ENCODE data around the gene PAX7. TPM values are rescaled to one million over a fixed set of nuclear protein-coding genes. Genes with fewer than 3 reads are reported as not detected.

The PAX7 gene
- polyA plus RNA-seq, 1 donor from 2014 or later, result not detected

DNA sequence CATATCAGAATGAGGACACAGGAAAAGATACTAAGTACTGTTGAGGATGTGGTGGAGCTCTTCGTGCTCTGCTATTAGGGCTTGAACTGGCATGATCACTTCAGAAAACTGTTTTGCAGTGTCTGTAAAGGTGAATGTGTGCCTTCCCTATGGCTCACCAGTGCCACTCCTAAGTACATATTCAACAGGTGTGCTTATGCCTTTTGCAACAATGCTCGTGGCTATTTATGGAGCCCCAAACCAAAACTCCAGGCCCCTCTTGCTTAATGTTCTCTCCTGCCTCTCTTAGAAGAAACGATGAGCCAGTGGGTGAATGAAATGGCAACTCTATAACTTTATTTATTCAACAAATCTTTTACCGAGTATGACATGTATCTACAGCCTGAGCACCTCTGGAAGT, 158.6 kb downstream of the PAX7 start:
- no peaks in the 10 kb centered on the region for H3K9me3 ChIP-seq (ENCODE audit: low read length)
- H3K4me2 ChIP-seq (ENCODE audit: low read length), result no peak overlapping the region
- no peak overlapping the region for H3K9ac ChIP-seq (ENCODE audit: low read length)
- no peaks in the 10 kb centered on the region for H3F3A ChIP-seq (ENCODE audit: insufficient read depth, low read length, poor library complexity, severe bottlenecking)
- H4K20me1 ChIP-seq (ENCODE audit: insufficient read depth), result no peaks in the 10 kb centered on the region
- H3K27me3 ChIP-seq (ENCODE audit: insufficient read depth, low read depth, low read length), result no peaks in the 10 kb centered on the region
- no peaks in the 10 kb centered on the region for H3K36me3 ChIP-seq (ENCODE audit: insufficient read depth, low read length)
- H3K4me3 ChIP-seq (ENCODE audit: low read length), result no peak overlapping the region
- H2AFZ ChIP-seq (ENCODE audit: low read depth, low read length), result no peak overlapping the region
- no peaks in the 10 kb centered on the region for H3K9me2 ChIP-seq (ENCODE audit: insufficient read depth, low read length)
- no peaks in the 10 kb centered on the region for H3K79me2 ChIP-seq (replicated peaks; ENCODE audit: insufficient read depth, low read length)
- H3K27ac ChIP-seq (ENCODE audit: low read length), result no peak overlapping the region
- TF ChIP-seq EZH2 (IDR thresholded peaks at IDR 0.05; ENCODE audit: borderline replicate concordance, insufficient read depth, low read length, poor library complexity, severe bottlenecking) (no peak), TAF1 (IDR thresholded peaks at IDR 0.05; ENCODE audit: low read depth) (no peak), MXI1 (conservative IDR thresholded peaks at IDR 0.05; ENCODE audit: poor library complexity, severe bottlenecking) (no peak), EP300 (conservative IDR thresholded peaks at IDR 0.05; ENCODE audit: poor library complexity, severe bottlenecking) (no peak), RAD21 (conservative IDR thresholded peaks at IDR 0.05) (no peak)

DNA sequence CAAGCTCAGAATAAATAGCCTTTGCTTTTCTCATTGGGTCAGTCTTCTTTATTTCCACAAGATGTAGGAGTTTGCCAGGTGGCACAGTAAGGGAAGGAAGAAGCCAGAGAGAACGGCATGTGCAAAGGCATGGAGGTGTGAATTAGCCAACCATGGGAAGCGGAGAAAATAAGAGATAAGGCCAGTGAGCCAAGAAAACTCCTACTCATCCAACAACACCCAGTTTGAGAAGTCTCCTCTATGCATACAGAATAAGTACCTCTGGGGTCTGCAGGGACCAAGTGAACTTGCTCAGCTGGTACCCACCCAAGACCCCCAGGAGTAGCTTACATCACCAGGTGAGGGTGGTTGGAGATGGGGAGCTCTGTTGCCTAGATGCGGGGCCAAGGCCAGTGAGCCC, 162.1 kb downstream of the PAX7 start:
- Histone ChIP-seq H3K27me3 (ENCODE audit: insufficient read depth, low read depth, low read length) (no peaks in the 10 kb centered on the region), H3F3A (ENCODE audit: insufficient read depth, low read length, poor library complexity, severe bottlenecking) (no peaks in the 10 kb centered on the region), H4K20me1 (ENCODE audit: insufficient read depth) (no peaks in the 10 kb centered on the region), H3K9me3 (ENCODE audit: low read length) (no peaks in the 10 kb centered on the region), H3K36me3 (ENCODE audit: insufficient read depth, low read length) (no peaks in the 10 kb centered on the region), H2AFZ (ENCODE audit: low read depth, low read length) (no peak overlapping the region), H3K27ac (ENCODE audit: low read length) (no peak overlapping the region), H3K4me3 (ENCODE audit: low read length) (no peak overlapping the region), H3K9ac (ENCODE audit: low read length) (no peak overlapping the region), H3K79me2 (replicated peaks; ENCODE audit: insufficient read depth, low read length) (no peaks in the 10 kb centered on the region), H3K9me2 (ENCODE audit: insufficient read depth, low read length) (no peaks in the 10 kb centered on the region), H3K4me2 (ENCODE audit: low read length) (no peak overlapping the region)
- TF ChIP-seq SMC3 (conservative IDR thresholded peaks at IDR 0.05; ENCODE audit: poor library complexity), result no peak
- TF ChIP-seq POLR2AphosphoS5 (IDR thresholded peaks at IDR 0.05), result no peak
- TF ChIP-seq, protein P1, sequence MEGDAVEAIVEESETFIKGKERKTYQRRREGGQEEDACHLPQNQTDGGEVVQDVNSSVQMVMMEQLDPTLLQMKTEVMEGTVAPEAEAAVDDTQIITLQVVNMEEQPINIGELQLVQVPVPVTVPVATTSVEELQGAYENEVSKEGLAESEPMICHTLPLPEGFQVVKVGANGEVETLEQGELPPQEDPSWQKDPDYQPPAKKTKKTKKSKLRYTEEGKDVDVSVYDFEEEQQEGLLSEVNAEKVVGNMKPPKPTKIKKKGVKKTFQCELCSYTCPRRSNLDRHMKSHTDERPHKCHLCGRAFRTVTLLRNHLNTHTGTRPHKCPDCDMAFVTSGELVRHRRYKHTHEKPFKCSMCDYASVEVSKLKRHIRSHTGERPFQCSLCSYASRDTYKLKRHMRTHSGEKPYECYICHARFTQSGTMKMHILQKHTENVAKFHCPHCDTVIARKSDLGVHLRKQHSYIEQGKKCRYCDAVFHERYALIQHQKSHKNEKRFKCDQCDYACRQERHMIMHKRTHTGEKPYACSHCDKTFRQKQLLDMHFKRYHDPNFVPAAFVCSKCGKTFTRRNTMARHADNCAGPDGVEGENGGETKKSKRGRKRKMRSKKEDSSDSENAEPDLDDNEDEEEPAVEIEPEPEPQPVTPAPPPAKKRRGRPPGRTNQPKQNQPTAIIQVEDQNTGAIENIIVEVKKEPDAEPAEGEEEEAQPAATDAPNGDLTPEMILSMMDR (IDR thresholded peaks at IDR 0.05; ENCODE audit: poor library complexity, severe bottlenecking), result no peak
- TF ChIP-seq TAF1 (IDR thresholded peaks at IDR 0.05; ENCODE audit: low read depth), result no peak
- no peak for TF ChIP-seq MXI1 (conservative IDR thresholded peaks at IDR 0.05; ENCODE audit: poor library complexity, severe bottlenecking)
- TF ChIP-seq EZH2 (IDR thresholded peaks at IDR 0.05; ENCODE audit: borderline replicate concordance, insufficient read depth, low read length, poor library complexity, severe bottlenecking), result no peak

DNA sequence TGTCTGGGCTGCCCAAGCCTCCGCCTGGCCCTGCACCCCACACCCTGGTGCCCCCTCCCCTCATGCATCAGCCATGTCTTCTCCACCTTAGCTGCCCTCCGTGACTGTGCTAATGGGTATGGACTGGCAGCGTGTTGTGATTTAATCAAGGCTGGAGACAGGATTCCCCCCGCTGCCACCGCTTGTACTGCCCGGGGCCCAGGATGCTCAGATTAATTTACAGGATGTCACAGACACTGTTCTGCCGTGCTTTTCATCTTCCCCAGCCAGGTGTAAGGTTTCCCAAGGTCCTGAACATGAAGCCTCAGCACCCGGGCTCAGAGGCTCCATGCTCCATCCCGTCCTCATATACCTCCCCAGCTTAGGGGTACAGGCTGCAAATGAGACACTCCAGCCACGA, 162.5 kb downstream of the PAX7 start:
- Histone ChIP-seq H3K9ac (ENCODE audit: low read length) (no peak overlapping the region), H3K4me3 (ENCODE audit: low read length) (no peak overlapping the region), H3K4me2 (ENCODE audit: low read length) (no peak overlapping the region), H3K9me2 (ENCODE audit: insufficient read depth, low read length) (no peaks in the 10 kb centered on the region), H3K79me2 (replicated peaks; ENCODE audit: insufficient read depth, low read length) (no peaks in the 10 kb centered on the region), H3K27ac (ENCODE audit: low read length) (no peak overlapping the region), H3K36me3 (ENCODE audit: insufficient read depth, low read length) (no peaks in the 10 kb centered on the region), H3K9me3 (ENCODE audit: low read length) (no peaks in the 10 kb centered on the region), H4K20me1 (ENCODE audit: insufficient read depth) (no peaks in the 10 kb centered on the region), H3K27me3 (ENCODE audit: insufficient read depth, low read depth, low read length) (no peaks in the 10 kb centered on the region), H2AFZ (ENCODE audit: low read depth, low read length) (no peak overlapping the region), H3F3A (ENCODE audit: insufficient read depth, low read length, poor library complexity, severe bottlenecking) (no peaks in the 10 kb centered on the region)
- no peak for TF ChIP-seq POLR2AphosphoS5 (IDR thresholded peaks at IDR 0.05)
- TF ChIP-seq EP300 (conservative IDR thresholded peaks at IDR 0.05; ENCODE audit: poor library complexity, severe bottlenecking), result no peak
- TF ChIP-seq EZH2 (IDR thresholded peaks at IDR 0.05; ENCODE audit: borderline replicate concordance, insufficient read depth, low read length, poor library complexity, severe bottlenecking), result no peak
- TF ChIP-seq, protein P2, sequence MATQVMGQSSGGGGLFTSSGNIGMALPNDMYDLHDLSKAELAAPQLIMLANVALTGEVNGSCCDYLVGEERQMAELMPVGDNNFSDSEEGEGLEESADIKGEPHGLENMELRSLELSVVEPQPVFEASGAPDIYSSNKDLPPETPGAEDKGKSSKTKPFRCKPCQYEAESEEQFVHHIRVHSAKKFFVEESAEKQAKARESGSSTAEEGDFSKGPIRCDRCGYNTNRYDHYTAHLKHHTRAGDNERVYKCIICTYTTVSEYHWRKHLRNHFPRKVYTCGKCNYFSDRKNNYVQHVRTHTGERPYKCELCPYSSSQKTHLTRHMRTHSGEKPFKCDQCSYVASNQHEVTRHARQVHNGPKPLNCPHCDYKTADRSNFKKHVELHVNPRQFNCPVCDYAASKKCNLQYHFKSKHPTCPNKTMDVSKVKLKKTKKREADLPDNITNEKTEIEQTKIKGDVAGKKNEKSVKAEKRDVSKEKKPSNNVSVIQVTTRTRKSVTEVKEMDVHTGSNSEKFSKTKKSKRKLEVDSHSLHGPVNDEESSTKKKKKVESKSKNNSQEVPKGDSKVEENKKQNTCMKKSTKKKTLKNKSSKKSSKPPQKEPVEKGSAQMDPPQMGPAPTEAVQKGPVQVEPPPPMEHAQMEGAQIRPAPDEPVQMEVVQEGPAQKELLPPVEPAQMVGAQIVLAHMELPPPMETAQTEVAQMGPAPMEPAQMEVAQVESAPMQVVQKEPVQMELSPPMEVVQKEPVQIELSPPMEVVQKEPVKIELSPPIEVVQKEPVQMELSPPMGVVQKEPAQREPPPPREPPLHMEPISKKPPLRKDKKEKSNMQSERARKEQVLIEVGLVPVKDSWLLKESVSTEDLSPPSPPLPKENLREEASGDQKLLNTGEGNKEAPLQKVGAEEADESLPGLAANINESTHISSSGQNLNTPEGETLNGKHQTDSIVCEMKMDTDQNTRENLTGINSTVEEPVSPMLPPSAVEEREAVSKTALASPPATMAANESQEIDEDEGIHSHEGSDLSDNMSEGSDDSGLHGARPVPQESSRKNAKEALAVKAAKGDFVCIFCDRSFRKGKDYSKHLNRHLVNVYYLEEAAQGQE (IDR thresholded peaks at IDR 0.05; ENCODE audit: borderline replicate concordance), result no peak
- TF ChIP-seq RAD21 (conservative IDR thresholded peaks at IDR 0.05), result no peak
- no peak for TF ChIP-seq SMC3 (conservative IDR thresholded peaks at IDR 0.05; ENCODE audit: poor library complexity)
- TF ChIP-seq, protein P1 (IDR thresholded peaks at IDR 0.05; ENCODE audit: poor library complexity, severe bottlenecking), result no peak
- no peak for TF ChIP-seq MXI1 (conservative IDR thresholded peaks at IDR 0.05; ENCODE audit: poor library complexity, severe bottlenecking)
- no peak for TF ChIP-seq TAF1 (IDR thresholded peaks at IDR 0.05; ENCODE audit: low read depth)
